ENCODE data around the gene RND2.

DNA sequence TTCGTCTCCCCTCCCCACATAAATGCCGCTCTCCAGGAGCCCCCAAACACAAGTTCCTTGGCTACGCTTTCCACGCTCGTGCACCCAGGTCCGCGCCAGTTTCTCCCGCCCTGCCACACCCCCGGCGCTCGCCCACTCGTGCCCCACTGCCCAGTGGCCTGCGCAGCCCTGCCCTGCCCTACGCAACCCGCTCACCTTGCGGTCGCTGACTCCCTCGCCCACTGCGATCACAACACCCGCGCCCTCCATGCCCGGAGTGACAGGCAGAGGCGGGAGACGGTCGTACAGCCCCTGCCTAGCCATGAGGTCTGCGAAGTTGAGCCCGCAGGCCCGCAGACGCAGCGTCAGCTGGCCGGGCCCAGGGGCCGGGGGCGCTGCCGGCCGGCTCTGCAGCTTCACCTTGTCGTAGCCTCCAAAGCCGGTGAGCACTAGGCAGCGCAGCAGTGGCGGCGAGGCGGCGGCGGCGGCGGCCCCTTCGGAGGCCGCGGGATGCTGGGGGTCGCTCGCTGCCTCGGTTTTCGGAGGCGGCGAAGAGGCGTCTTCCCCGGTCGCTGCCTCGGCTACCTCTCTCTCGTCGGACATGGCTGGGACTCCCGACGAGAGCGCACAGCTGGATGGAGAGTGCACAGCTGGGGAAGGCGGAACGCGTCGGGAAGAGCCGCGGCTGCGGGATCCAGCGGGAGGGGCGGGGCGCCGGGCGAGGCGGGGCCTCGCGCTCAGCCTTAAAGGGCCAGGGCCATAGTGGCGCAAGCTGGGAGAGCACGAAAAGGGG, 3.1 kb upstream of the RND2 start, which contains the start of gene VAT1:
- TF ChIP-seq, protein P1, sequence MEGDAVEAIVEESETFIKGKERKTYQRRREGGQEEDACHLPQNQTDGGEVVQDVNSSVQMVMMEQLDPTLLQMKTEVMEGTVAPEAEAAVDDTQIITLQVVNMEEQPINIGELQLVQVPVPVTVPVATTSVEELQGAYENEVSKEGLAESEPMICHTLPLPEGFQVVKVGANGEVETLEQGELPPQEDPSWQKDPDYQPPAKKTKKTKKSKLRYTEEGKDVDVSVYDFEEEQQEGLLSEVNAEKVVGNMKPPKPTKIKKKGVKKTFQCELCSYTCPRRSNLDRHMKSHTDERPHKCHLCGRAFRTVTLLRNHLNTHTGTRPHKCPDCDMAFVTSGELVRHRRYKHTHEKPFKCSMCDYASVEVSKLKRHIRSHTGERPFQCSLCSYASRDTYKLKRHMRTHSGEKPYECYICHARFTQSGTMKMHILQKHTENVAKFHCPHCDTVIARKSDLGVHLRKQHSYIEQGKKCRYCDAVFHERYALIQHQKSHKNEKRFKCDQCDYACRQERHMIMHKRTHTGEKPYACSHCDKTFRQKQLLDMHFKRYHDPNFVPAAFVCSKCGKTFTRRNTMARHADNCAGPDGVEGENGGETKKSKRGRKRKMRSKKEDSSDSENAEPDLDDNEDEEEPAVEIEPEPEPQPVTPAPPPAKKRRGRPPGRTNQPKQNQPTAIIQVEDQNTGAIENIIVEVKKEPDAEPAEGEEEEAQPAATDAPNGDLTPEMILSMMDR (IDR thresholded peaks at IDR 0.05; ENCODE audit: low read depth, low read length) = no peak
- TF ChIP-seq EZH2phosphoT487 (IDR thresholded peaks at IDR 0.05; ENCODE audit: low read depth) = no peak
